Retinal pigment epithelial cell (primary cell): ENCODE data around the gene DGAT2.
A peak's percentile ranks its signal among the peaks of the same experiment; 100 is the strongest.

Experiments used
- DNase-seq: peaks from one replicate; pipeline ENCODE4 v3.0.0-alpha.2; 2010; ENCODE audit warnings: low read depth
- H3K4me3 ChIP-seq: 2 replicates; pipeline ENCODE4 v1.5.1; 2011; ENCODE audit warnings: mild to moderate bottlenecking, low read length, control low read depth, moderate library complexity
- CTCF ChIP-seq: conservative IDR thresholded peaks from 2 replicates; pipeline ENCODE4 v1.5.1; 2011; ENCODE audit warnings: low read depth, low read length, control low read depth, inconsistent platforms

The DGAT2 gene

GRCh38 chr11:75815345-75816168 is 47.0 kb downstream of the DGAT2 start:
- no peak for DNase-seq
- peak overlapping the region; percentile 84 for H3K4me3 ChIP-seq
- TF ChIP-seq CTCF: no peak

- no peak for TF ChIP-seq CTCF
- peak overlapping the region; percentile 84 for H3K4me3 ChIP-seq
- no peak for DNase-seq
Observed at GRCh38 chr11:75816561-75817239, 48.1 kb downstream of the DGAT2 start.

- H3K4me3 ChIP-seq: no peak overlapping the region
- no peak for DNase-seq
- no peak for TF ChIP-seq CTCF
Observed at GRCh38 chr11:75820645-75821044, 52.1 kb downstream of the DGAT2 start.

- no peak for DNase-seq
- no peak overlapping the region for H3K4me3 ChIP-seq
- no peak for TF ChIP-seq CTCF
Observed at GRCh38 chr11:75821202-75821601, 52.6 kb downstream of the DGAT2 start.

GRCh38 chr11:75822541-75822940 is 54.0 kb downstream of the DGAT2 start:
- no peak for TF ChIP-seq CTCF
- DNase-seq: no peak
- no peak overlapping the region for H3K4me3 ChIP-seq

- H3K4me3 ChIP-seq: no peak overlapping the region
- no peak for DNase-seq
- no peak for TF ChIP-seq CTCF
Observed at GRCh38 chr11:75823415-75823814, 54.8 kb downstream of the DGAT2 start.

GRCh38 chr11:75823946-75824345 is 55.4 kb downstream of the DGAT2 start:
- no peak overlapping the region for H3K4me3 ChIP-seq
- no peak for DNase-seq
- no peak for TF ChIP-seq CTCF
